CD4-positive, alpha-beta T cell (primary cell): ENCODE data around the gene TRAM1L1. TPM values are rescaled to one million over a fixed set of nuclear protein-coding genes. Genes with fewer than 3 reads are reported as not detected.

Experiments
- ATAC-seq: fragments of 200-7000 bp; cut with Tn5 transposase; one replicate; pipeline ENCODE4 v1.10.0; 2022; ENCODE audit warnings: mild to moderate bottlenecking; ENCODE audit not compliant: poor library complexity
- CTCF ChIA-PET: fragments of 350-600 bp; sonication (Branson Sonifier 250); formaldehyde crosslinking; loops from one replicate; lab custom pipeline; 2021; ENCODE audit warnings: antibody characterized with exemption, inconsistent platforms; lab: Charles Lee
- POLR2A ChIA-PET: fragments of 350-600 bp; sonication (Branson Sonifier 250); formaldehyde crosslinking; loops from one replicate; lab custom pipeline; 2021; ENCODE audit warnings: antibody characterized with exemption, inconsistent platforms; lab: Charles Lee
- DNase-seq, 14 experiments: peaks; one replicate each; pipeline ENCODE4 v3.0.0-alpha.2; 2013 to 2020; ENCODE audit warnings: mixed read lengths in 2 of 14
- H3K27ac ChIP-seq, 2 donors: one replicate each; pipeline versions ENCODE4 v1.5.1 to v1.7.0; 2013; ENCODE audit warnings: low read length in 2 of 2, low read depth in 1 of 2, mild to moderate bottlenecking in 1 of 2
- H3K27me3 ChIP-seq, 2 experiments: 1 replicate in 1 of 2; 2 replicates in 1 of 2; pipeline versions ENCODE4 v1.6.1 to v1.7.0; 2013; ENCODE audit warnings: low read length in 2 of 2, control low read depth in 1 of 2, mild to moderate bottlenecking in 1 of 2, moderate library complexity in 1 of 2; ENCODE audit not compliant: insufficient read depth in 2 of 2, control insufficient read depth in 1 of 2
- H3K36me3 ChIP-seq: one replicate; pipeline ENCODE4 v1.6.1; 2013; ENCODE audit warnings: low read length, control low read depth; ENCODE audit not compliant: insufficient read depth
- H3K4me1 ChIP-seq: one replicate; pipeline ENCODE4 v1.6.1; 2013; ENCODE audit warnings: low read length, control low read depth; ENCODE audit not compliant: insufficient read depth
- H3K4me3 ChIP-seq: one replicate; pipeline ENCODE4 v1.5.1; 2013; ENCODE audit warnings: mild to moderate bottlenecking, low read length, moderate library complexity
- H3K9me3 ChIP-seq, 2 experiments: 1 replicate in 1 of 2; 2 replicates in 1 of 2; pipeline versions ENCODE4 v1.6.1 to v1.7.0; 2013; ENCODE audit warnings: low read length in 2 of 2, mild to moderate bottlenecking in 2 of 2, control low read depth in 1 of 2, moderate library complexity in 1 of 2; ENCODE audit not compliant: control insufficient read depth in 1 of 2, insufficient read depth in 1 of 2
- H3K27ac Mint-ChIP-seq: one replicate; pipeline ENCODE4 v1.8.0; 2020; ENCODE audit warnings: mixed read lengths
- H3K27me3 Mint-ChIP-seq: one replicate; pipeline ENCODE4 v1.8.0; 2021; ENCODE audit warnings: mixed read lengths
- H3K36me3 Mint-ChIP-seq: one replicate; pipeline ENCODE4 v1.8.0; 2021; ENCODE audit warnings: low read depth, mixed read lengths
- H3K4me1 Mint-ChIP-seq: one replicate; pipeline ENCODE4 v1.8.0; 2021; ENCODE audit warnings: low read depth, mixed read lengths
- H3K4me3 Mint-ChIP-seq: one replicate; pipeline ENCODE4 v1.8.0; 2020; ENCODE audit warnings: mild to moderate bottlenecking, mixed read lengths
- H3K9me3 Mint-ChIP-seq: one replicate; pipeline ENCODE4 v1.8.0; 2020; ENCODE audit warnings: mixed read lengths
- intact Hi-C, 2 experiments: fragments of 100-400 bp; cut with DNase I in 1 of 2; cut with micrococcal nuclease in 1 of 2; formaldehyde crosslinking; loops; one replicate each; pipeline versions ENCODE4 v1.15.1 to v1.9.0; 2023 to 2025; cut with DNase I, micrococcal nuclease
- total RNA-seq, 174 experiments: library from RNA in 2 of 174; stranded (reverse) in 2 of 174; gene quantifications; one replicate each; pipeline ENCODE4 v1.2.3 and lab custom pipeline; 2021 to 2026
- TF ChIP-seq, protein P1 (sequence below): fragments of 200-600 bp; IDR thresholded peaks from one replicate; pipeline ENCODE4 v1.8.0; 2022; ENCODE audit warnings: antibody characterized with exemption, mild to moderate bottlenecking

Gene TRAM1L1
- total RNA-seq, 2 experiments from 2014 or later, result not detected

DNA sequence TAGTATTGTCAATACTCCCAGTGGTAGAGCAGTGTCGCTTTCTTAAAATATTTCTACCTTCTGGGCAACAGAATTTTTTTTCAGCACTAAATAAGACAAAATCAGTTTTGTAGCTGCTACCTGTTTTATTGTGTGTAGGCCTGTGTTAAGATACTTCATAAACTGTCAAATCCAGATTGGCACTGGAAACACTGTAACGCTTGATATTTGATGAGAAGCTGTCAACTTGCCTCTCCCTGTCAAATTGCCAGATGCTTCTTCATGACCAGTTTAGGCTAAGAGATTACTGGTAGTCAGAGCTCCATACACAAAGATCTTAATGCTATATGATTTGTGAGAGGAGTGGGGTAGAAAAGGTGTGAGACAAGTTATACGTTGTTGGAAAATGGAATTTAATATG, 17.3 kb downstream of the TRAM1L1 start:
- H3K27me3 ChIP-seq, result no peaks in the 10 kb centered on the region
- DNase-seq (no peak), ATAC-seq (no peak)
- Mint-ChIP-seq H3K36me3 (no peaks in the 10 kb centered on the region), H3K9me3 (no peaks in the 10 kb centered on the region), H3K27ac (no peak overlapping the region), H3K27me3 (no peaks in the 10 kb centered on the region), H3K4me1 (no peaks in the 10 kb centered on the region), H3K4me3 (no peak overlapping the region)
- no peaks in the 10 kb centered on the region for H3K4me1 ChIP-seq
- no peak overlapping the region for H3K4me3 ChIP-seq
- no peaks in the 10 kb centered on the region for H3K9me3 ChIP-seq
- TF ChIP-seq, protein P1, sequence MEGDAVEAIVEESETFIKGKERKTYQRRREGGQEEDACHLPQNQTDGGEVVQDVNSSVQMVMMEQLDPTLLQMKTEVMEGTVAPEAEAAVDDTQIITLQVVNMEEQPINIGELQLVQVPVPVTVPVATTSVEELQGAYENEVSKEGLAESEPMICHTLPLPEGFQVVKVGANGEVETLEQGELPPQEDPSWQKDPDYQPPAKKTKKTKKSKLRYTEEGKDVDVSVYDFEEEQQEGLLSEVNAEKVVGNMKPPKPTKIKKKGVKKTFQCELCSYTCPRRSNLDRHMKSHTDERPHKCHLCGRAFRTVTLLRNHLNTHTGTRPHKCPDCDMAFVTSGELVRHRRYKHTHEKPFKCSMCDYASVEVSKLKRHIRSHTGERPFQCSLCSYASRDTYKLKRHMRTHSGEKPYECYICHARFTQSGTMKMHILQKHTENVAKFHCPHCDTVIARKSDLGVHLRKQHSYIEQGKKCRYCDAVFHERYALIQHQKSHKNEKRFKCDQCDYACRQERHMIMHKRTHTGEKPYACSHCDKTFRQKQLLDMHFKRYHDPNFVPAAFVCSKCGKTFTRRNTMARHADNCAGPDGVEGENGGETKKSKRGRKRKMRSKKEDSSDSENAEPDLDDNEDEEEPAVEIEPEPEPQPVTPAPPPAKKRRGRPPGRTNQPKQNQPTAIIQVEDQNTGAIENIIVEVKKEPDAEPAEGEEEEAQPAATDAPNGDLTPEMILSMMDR, result no peak
- H3K36me3 ChIP-seq, result no peaks in the 10 kb centered on the region
- H3K27ac ChIP-seq, result no peak overlapping the region
- ChIA-PET CTCF (no interaction called here), POLR2A (no interaction called here)
- intact Hi-C loops, result no loop called here

DNA sequence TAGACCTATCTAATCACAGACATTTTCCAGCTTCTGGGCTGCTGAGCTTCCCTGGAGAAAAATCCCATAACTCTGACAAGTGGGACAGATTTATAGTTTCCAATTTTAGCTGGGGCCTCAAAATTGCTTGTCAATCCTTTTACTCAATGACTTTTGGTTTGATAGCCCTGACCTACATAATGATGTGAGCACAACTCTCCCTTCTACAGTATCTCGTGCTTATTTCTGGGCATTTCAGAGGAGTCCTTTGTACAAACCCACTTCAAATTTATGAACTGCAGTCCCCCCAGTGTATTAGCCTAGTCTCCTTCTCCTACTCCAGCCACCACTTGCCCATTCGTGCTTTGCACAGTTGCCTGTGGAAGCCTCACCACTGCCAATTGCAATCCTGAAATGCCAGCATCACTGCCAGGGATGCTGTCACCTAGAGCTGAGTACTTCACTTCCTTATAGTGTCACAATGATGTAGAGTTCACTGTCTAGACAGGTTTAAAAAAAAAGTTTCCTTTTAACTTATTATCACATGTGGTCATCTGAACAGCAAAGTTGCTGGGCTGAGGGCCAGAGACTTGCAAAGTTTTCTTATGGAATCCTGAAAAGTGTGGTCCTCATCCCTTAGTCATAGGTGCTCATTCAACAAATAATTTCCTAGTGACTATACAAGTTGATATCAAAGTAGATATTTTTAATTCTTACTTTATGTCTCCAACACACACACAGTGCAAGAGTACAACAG, 21.2 kb downstream of the TRAM1L1 start:
- TF ChIP-seq, protein P1, result no peak
- Mint-ChIP-seq H3K4me3 (no peak overlapping the region), H3K4me1 (no peaks in the 10 kb centered on the region), H3K27me3 (no peaks in the 10 kb centered on the region), H3K36me3 (no peaks in the 10 kb centered on the region), H3K27ac (no peak overlapping the region), H3K9me3 (peaks cover 4% of the 10 kb centered on the region)
- no peak overlapping the region for H3K27ac ChIP-seq
- H3K27me3 ChIP-seq, result no peaks in the 10 kb centered on the region
- intact Hi-C loops, result no loop called here
- H3K4me1 ChIP-seq, result no peaks in the 10 kb centered on the region
- DNase-seq, result no peak
- ATAC-seq, result no peak
- POLR2A ChIA-PET, result no interaction called here
- CTCF ChIA-PET, result no interaction called here
- no peaks in the 10 kb centered on the region for H3K36me3 ChIP-seq
- H3K9me3 ChIP-seq, result no peaks in the 10 kb centered on the region
- no peak overlapping the region for H3K4me3 ChIP-seq

DNA sequence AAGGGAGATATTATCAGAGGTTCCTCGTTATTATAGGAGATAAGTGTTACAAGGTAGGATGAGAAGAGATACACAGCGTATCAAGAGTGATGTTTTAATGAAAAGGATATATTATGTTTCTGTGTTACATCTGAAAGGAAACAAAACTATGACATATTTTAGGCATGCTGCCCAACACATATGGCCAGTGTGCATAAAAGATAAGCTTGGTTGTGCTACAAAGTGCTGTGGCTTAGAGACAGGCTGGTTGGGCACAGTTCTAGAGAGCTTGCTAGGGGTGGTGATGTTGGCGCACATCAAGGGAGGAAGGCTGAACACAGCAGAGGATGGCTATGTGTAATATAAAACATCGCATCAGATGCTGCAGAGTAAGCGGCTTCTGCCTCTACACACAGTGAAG, 42.4 kb downstream of the TRAM1L1 start:
- no peaks in the 10 kb centered on the region for H3K36me3 Mint-ChIP-seq
- TF ChIP-seq, protein P1, result no peak
- Histone ChIP-seq H3K27ac (no peak overlapping the region), H3K27me3 (no peaks in the 10 kb centered on the region), H3K36me3 (no peaks in the 10 kb centered on the region), H3K4me3 (no peak overlapping the region), H3K4me1 (no peaks in the 10 kb centered on the region), H3K9me3 (no peaks in the 10 kb centered on the region)
- ATAC-seq, result no peak
- CTCF ChIA-PET, result no interaction called here
- no peaks in the 10 kb centered on the region for H3K4me1 Mint-ChIP-seq
- no peaks in the 10 kb centered on the region for H3K27me3 Mint-ChIP-seq
- intact Hi-C loops, result no loop called here
- no peak overlapping the region for H3K27ac Mint-ChIP-seq
- DNase-seq, result no peak
- POLR2A ChIA-PET, result no interaction called here
- H3K9me3 Mint-ChIP-seq, result peaks cover 10% of the 10 kb centered on the region
- no peak overlapping the region for H3K4me3 Mint-ChIP-seq
